ENCODE results near the gene HERC4.

Gene HERC4

DNA sequence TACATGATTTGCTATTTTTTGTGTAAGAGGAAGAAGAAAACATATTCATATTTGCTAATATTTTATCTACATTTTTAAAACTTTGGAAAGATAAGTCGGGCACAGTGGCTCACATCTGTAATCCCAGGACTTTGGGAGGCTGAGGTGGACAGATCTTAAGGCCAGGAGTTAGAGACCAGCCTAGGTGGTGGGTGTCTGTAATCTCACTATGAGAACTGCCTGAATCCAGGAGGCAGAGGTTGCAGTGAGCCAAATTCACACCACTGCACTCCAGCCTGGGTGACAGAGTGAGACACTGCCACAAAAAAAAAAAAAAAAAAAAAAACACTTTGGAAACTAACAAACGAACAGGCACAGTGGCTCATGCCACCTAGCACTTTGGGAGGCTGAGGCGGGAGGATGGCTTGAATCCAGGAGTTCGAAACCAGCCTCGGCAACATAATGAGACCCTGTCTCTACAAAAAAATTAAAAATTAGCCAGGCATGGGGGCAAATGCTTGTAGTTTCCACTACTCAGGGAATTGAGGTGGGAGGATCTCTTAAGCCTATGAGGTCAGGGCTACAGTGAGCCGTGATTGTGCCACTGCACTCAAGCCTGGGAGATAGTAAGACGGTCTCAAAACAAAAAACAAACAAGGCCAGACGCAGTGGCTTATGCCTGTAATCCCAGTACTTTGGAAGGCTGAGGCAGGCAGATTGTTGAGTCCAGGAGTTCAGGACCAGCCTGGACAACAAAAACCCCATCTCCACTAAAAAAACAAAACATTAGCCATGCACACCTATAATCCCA lies 25.6 kb downstream of the HERC4 start:
- H3K27ac ChIP-seq = no peak overlapping the region
- no peak overlapping the region for H3K4me3 ChIP-seq
- TF ChIP-seq, protein P1, sequence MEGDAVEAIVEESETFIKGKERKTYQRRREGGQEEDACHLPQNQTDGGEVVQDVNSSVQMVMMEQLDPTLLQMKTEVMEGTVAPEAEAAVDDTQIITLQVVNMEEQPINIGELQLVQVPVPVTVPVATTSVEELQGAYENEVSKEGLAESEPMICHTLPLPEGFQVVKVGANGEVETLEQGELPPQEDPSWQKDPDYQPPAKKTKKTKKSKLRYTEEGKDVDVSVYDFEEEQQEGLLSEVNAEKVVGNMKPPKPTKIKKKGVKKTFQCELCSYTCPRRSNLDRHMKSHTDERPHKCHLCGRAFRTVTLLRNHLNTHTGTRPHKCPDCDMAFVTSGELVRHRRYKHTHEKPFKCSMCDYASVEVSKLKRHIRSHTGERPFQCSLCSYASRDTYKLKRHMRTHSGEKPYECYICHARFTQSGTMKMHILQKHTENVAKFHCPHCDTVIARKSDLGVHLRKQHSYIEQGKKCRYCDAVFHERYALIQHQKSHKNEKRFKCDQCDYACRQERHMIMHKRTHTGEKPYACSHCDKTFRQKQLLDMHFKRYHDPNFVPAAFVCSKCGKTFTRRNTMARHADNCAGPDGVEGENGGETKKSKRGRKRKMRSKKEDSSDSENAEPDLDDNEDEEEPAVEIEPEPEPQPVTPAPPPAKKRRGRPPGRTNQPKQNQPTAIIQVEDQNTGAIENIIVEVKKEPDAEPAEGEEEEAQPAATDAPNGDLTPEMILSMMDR (IDR thresholded peaks at IDR 0.05) = no peak
- DNase-seq (ENCODE audit: low spot score) = no peak

DNA sequence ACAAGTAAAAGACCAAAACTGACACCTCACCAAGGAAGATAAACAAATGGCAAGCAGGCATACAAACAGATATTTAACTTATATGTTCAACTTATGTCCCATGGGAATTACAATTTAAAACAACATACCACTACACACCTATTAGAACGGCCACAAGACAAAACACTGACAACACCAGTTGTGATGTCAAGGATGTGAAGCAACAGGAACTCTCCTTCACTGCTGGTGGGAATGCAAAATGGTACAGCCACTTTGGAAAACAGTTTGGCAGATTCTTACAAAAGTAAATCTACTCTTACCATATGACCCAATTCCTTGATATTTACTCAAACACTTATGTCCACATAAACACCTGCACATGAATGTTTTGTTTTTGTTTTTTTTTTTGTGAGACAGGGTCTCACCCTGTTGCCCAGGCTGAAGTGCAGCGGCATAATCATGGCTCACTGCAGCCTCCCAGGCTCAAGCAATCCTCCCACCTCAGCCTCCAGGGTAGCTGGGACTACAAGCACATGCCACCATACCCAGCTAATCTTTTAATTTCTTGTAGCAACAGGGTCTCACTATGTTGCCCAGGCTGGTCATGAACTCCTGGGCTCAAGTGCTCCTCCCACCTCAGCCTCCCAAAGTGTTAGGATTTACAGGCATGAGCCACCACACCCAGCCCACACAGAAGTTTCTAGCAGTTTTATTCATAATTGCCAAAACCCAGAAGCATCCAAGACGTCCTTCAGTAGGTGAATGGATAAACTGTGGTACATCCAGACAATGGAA lies 27.3 kb downstream of the HERC4 start:
- DNase-seq (ENCODE audit: low spot score) = no peak
- TF ChIP-seq, protein P1 (IDR thresholded peaks at IDR 0.05) = no peak
- H3K4me3 ChIP-seq = no peak overlapping the region

DNA sequence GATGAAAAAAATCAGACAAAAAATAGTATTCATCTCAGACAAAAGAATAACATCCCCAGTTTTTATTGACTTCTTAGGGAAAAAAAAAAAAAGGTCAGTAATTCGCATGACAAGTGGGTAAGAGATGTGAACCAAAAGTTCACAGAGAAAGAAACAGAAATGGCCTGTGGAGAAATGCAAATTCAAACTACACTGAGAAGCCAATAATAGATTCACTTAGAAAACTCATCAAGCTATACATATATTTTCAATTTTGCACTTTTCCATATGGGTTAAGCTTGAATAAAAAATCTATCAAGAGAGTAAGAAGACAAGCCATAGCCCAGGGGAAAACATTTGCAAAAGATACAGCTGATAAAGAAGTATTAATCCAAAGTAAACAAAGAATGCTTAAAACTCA lies 28.0 kb downstream of the HERC4 start:
- DNase-seq (ENCODE audit: low spot score) = no peak
- H3K4me3 ChIP-seq = no peak overlapping the region
- H3K27ac ChIP-seq = no peak overlapping the region
- TF ChIP-seq, protein P1 (IDR thresholded peaks at IDR 0.05) = no peak

More for the DNA sequence above, 27.3 kb downstream of the HERC4 start:
- no peak overlapping the region for H3K27ac ChIP-seq

DNA sequence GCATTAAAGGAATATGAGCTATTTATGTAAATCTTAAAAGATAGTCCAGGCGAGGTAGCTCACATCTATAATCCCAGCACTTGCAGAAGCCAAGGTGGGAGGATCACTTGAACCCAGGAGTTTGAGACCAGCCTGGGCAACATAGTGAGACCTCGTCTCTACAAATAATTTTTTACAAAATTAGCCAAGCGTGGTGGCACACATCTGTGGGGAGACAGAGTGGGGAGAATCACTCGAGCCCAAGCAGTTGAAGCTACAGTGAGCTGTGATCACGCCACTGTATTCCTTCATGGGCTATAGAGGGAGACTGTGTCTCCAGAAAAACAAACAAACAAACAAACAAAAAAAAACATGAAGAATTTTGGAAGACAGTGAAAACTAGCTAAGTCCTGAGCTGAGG lies 28.4 kb downstream of the HERC4 start:
- TF ChIP-seq, protein P1 (IDR thresholded peaks at IDR 0.05) = no peak
- DNase-seq (ENCODE audit: low spot score) = no peak
- H3K4me3 ChIP-seq = no peak overlapping the region
- H3K27ac ChIP-seq = no peak overlapping the region

DNA sequence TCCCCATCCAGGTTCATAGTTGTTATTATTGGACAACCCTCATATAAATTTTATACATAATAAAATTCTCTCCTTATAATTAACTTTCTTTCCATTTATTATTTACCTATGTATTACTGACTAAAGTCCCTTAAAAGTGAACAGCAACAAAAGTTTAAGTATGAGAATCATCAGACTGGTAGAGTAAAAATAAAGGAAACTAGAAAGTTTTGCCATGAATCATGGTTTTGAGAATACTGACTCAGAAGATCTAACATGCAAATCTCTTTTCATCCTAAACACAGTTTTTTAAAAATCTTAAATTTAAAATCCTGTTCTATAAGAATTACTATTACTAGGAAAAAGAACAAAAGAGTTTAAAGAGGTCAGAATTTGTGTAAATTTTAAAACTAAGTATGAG lies 32.1 kb downstream of the HERC4 start:
- no peak for DNase-seq (ENCODE audit: low spot score)
- Histone ChIP-seq H3K4me3 (no peak overlapping the region), H3K27ac (no peak overlapping the region)
- TF ChIP-seq, protein P1 (IDR thresholded peaks at IDR 0.05) = no peak

DNA sequence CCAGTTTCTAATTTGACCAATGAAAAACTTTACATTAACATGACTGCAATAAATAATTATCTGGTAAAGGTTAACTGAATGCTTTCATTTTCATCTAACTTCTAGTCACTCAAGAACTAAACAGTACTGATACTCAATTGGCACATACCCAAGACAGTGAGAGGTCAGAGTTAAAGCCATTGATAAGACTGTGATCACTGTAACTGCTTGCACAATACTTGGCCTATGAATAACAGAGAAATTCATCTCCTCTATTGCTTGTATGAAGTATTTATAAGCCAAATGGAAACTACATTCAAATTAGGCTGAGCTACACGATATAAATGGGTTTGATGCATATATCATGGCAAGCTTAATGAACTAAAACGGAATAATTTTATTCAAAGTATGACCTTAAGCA lies 43.0 kb downstream of the HERC4 start:
- Histone ChIP-seq H3K27ac (no peak overlapping the region), H3K4me3 (no peak overlapping the region)
- TF ChIP-seq, protein P1 (IDR thresholded peaks at IDR 0.05) = no peak
- no peak for DNase-seq (ENCODE audit: low spot score)

Measured in coronary artery (tissue), 2 donors.